Mucosa of rectum (tissue), 2 donors: Measurements from ENCODE around the gene WASF1.
"Not testable (repeated sequence)": the region's sequence is repeated elsewhere in the genome, so short reads cannot be mapped to it uniquely, and the experiment has no call there.

Experiments used
- H3K27ac ChIP-seq, 2 donors: one replicate each; pipeline ENCODE4 v1.7.0; 2013; ENCODE audit warnings: inconsistent platforms in 2 of 2, low read depth in 2 of 2, low read length in 2 of 2
- H3K27me3 ChIP-seq, 2 donors: one replicate each; pipeline ENCODE4 v1.7.0; 2013; ENCODE audit warnings: low read length in 2 of 2; ENCODE audit not compliant: control insufficient read depth in 2 of 2, insufficient read depth in 2 of 2
- H3K36me3 ChIP-seq, 2 donors: one replicate each; pipeline ENCODE4 v1.7.0; 2013; ENCODE audit warnings: low read length in 2 of 2; ENCODE audit not compliant: control insufficient read depth in 2 of 2, insufficient read depth in 2 of 2
- H3K4me1 ChIP-seq, 2 donors: one replicate each; pipeline ENCODE4 v1.7.0; 2013; ENCODE audit warnings: low read length in 2 of 2, mild to moderate bottlenecking in 1 of 2; ENCODE audit not compliant: control insufficient read depth in 2 of 2, insufficient read depth in 2 of 2
- H3K4me3 ChIP-seq, 2 donors: one replicate each; pipeline ENCODE4 v1.7.0; 2013; ENCODE audit warnings: low read length in 2 of 2
- H3K9ac ChIP-seq, 2 donors: one replicate each; pipeline ENCODE4 v1.7.0; 2013; ENCODE audit warnings: low read length in 2 of 2, low read depth in 1 of 2, mild to moderate bottlenecking in 1 of 2
- H3K9me3 ChIP-seq, 2 donors: one replicate each; pipeline ENCODE4 v1.7.0; 2013; ENCODE audit warnings: low read length in 2 of 2; ENCODE audit not compliant: control insufficient read depth in 2 of 2
- donor health status: healthy.
- donor health status: Normal muscosa, but diverticular disease.

Gene WASF1

GRCh38 chr6:110095101-110095500 is 84.4 kb downstream of the WASF1 start:
- no peak overlapping the region for H3K27ac ChIP-seq
- H3K4me1 ChIP-seq: no peaks in the 10 kb centered on the region
- H3K36me3 ChIP-seq: no peaks in the 10 kb centered on the region

DNA sequence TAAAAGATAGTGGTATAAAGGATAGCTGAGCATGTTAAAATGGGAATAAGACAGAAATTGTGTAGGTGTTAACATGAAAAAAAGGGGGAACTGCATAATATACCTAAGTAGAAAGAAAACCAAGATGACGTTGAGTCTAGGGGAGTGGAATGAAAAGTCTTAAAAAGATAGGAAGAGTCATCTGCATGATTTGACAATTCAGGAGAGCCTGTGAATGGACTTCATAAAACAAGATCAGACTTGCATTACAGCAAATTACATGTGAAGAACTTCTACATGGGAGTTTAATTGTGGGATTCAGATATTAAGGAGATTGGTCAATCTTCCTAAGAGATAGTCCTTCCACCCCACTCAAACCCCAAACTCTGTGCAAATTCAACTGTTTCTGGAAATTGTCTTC is 85.5 kb downstream of the WASF1 start:
- no peak overlapping the region for H3K4me3 ChIP-seq
- no peak overlapping the region for H3K27ac ChIP-seq
- H3K27me3 ChIP-seq: no peaks in the 10 kb centered on the region
- no peaks in the 10 kb centered on the region for H3K4me1 ChIP-seq
- peaks cover 0 to 2% of the 10 kb centered on the region in 2 donors for H3K9me3 ChIP-seq
- H3K36me3 ChIP-seq: no peaks in the 10 kb centered on the region
- no peak overlapping the region for H3K9ac ChIP-seq

More at GRCh38 chr6:110095101-110095500, 84.4 kb downstream of the WASF1 start:
- H3K9me3 ChIP-seq: no peaks in the 10 kb centered on the region
- H3K9ac ChIP-seq: no peak overlapping the region
- no peaks in the 10 kb centered on the region for H3K27me3 ChIP-seq
- H3K4me3 ChIP-seq: no peak overlapping the region

GRCh38 chr6:110090876-110091275 is 88.6 kb downstream of the WASF1 start:
- H3K4me1 ChIP-seq: no peaks in the 10 kb centered on the region
- H3K27ac ChIP-seq: no peak overlapping the region
- no peak overlapping the region for H3K4me3 ChIP-seq
- H3K27me3 ChIP-seq: no peaks in the 10 kb centered on the region
- H3K9ac ChIP-seq: no peak overlapping the region
- no peaks in the 10 kb centered on the region for H3K36me3 ChIP-seq
- peaks cover 0 to 4% of the 10 kb centered on the region in 2 donors for H3K9me3 ChIP-seq

DNA sequence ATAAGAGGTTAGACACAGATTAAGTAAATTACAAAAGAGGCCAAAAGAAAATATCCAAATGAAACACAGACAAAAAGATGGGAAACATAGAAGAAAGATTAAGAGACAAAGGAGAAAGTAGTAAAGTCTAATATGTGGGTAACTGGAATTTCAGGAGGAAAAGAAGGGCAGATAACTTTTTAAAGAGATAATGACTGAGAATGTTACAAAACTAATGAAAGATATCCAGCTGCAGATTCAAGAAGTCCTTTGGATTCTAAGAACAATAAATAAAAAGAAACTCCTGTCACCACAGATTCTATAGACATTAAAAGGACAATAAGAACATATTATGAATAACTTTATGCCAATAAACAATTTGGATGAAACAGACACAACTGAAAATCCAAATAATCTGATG is 90.1 kb downstream of the WASF1 start:
- Histone ChIP-seq H3K27me3 (no peaks in the 10 kb centered on the region), H3K9me3 (peaks cover 0 to 4% of the 10 kb centered on the region in 2 donors), H3K9ac (no peak overlapping the region), H3K36me3 (no peaks in the 10 kb centered on the region), H3K4me1 (no peaks in the 10 kb centered on the region), H3K4me3 (no peak overlapping the region), H3K27ac (no peak overlapping the region)

- H3K27ac ChIP-seq: no peak overlapping the region
- no peaks in the 10 kb centered on the region for H3K36me3 ChIP-seq
- H3K27me3 ChIP-seq: no peaks in the 10 kb centered on the region
- H3K9me3 ChIP-seq: peaks cover 0 to 4% of the 10 kb centered on the region in 2 donors
- no peak overlapping the region for H3K9ac ChIP-seq
- H3K4me1 ChIP-seq: no peaks in the 10 kb centered on the region
- H3K4me3 ChIP-seq: no peak overlapping the region
Measured at GRCh38 chr6:110085285-110085684, 94.2 kb downstream of the WASF1 start.

- no peaks in the 10 kb centered on the region for H3K27me3 ChIP-seq
- no peak overlapping the region for H3K27ac ChIP-seq
- no peaks in the 10 kb centered on the region for H3K36me3 ChIP-seq
- no peaks in the 10 kb centered on the region for H3K4me1 ChIP-seq
- H3K9me3 ChIP-seq: peaks cover 0 to 2% of the 10 kb centered on the region in 2 donors
- no peak overlapping the region for H3K4me3 ChIP-seq
- no peak overlapping the region for H3K9ac ChIP-seq
Measured at GRCh38 chr6:110083875-110084585, 95.4 kb downstream of the WASF1 start.

- Histone ChIP-seq H3K27me3 (no peaks in the 10 kb centered on the region), H3K36me3 (no peaks in the 10 kb centered on the region), H3K9me3 (no peaks in the 10 kb centered on the region), H3K9ac (no peak overlapping the region), H3K4me1 (no peaks in the 10 kb centered on the region), H3K4me3 (no peak overlapping the region), H3K27ac (no peak overlapping the region)
Measured at GRCh38 chr6:110075406-110075805, 104.1 kb downstream of the WASF1 start.

GRCh38 chr6:110073474-110073873 is 106.0 kb downstream of the WASF1 start:
- not testable (repeated sequence) for H3K36me3 ChIP-seq, H3K4me1 ChIP-seq, H3K9me3 ChIP-seq, H3K9ac ChIP-seq, H3K4me3 ChIP-seq, H3K27ac ChIP-seq, H3K27me3 ChIP-seq

DNA sequence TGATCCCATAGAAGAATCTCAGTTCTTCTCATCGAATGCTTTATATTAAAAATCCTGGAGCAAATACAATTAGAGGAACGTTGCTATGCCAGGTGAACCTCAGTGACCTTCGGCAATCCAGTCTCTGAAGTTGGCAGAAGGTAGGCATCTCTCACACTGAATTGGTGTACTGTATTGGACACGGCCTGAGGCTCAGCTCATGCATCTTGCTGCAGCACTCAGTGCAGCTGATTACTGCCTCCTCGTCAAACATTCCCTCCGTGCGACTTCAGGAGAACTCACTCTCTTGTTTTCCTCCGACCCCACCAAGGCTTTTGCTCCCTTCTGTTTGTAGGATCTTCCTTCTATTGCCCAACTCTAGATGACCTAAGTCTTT is 110.9 kb downstream of the WASF1 start:
- H3K9ac ChIP-seq: no peak overlapping the region
- H3K27me3 ChIP-seq: no peaks in the 10 kb centered on the region
- H3K36me3 ChIP-seq: no peaks in the 10 kb centered on the region
- H3K9me3 ChIP-seq: no peaks in the 10 kb centered on the region
- no peak overlapping the region for H3K4me3 ChIP-seq
- H3K27ac ChIP-seq: no peak overlapping the region
- no peaks in the 10 kb centered on the region for H3K4me1 ChIP-seq

DNA sequence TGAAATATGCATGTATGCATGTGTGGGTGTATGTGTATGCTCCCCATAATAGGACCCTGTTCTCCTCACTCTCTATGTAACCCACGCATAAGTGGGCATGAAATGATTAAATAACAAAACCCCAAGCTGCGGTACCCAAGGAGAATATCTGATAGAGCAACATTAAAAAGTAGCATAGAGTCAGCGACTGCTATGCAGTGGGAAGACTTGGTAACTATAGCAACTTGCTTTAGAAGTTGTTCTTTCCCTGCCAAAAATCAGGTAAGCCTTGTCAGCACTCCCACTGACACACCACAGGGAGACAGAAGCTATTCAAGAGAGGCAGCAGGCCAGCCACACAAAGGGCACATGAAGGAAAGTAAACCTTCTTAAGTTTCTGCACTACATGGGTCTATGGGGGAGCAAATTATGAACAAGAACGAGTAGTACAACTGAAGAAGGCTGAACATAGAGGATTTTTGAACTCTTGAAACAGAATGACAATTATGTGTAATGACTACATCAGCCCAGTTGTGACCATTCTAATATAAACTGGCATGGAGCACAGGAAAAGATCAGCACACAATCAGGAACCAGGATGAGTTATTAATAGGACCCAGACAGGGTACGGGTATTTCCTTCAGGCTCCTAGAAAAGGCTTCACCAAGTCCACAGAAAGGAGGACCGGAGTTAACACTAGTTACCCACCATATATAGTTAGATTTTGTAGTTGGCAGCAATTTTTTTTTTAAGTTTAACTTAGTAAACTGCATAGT is 111.5 kb downstream of the WASF1 start:
- Histone ChIP-seq H3K4me3 (no peak overlapping the region), H3K9ac (no peak overlapping the region), H3K27ac (no peak overlapping the region), H3K36me3 (no peaks in the 10 kb centered on the region), H3K4me1 (no peaks in the 10 kb centered on the region), H3K27me3 (no peaks in the 10 kb centered on the region), H3K9me3 (no peaks in the 10 kb centered on the region)
